H1 (cell line): Measurements from ENCODE around the gene LARP4B. TPM values are rescaled to one million over a fixed set of nuclear protein-coding genes. Genes with fewer than 3 reads are reported as not detected.

Experiments
- EP300 ChIP-seq, 2 experiments: IDR thresholded peaks; 1 replicate in 1 of 2; 2 replicates in 1 of 2; pipeline ENCODE4 v1.6.1; 2011 to 2012; ENCODE audit warnings: low read depth in 2 of 2, low read length in 2 of 2, mild to moderate bottlenecking in 2 of 2, borderline replicate concordance in 1 of 2, inconsistent platforms in 1 of 2, moderate library complexity in 1 of 2
- POLR2AphosphoS5 ChIP-seq: IDR thresholded peaks from 2 replicates; pipeline ENCODE4 v1.6.1; 2011; ENCODE audit warnings: low read depth, low read length
- SIX5 ChIP-seq: IDR thresholded peaks from 2 replicates; pipeline ENCODE4 v1.6.1; 2011; ENCODE audit warnings: mild to moderate bottlenecking, low read depth, low read length
- polyA plus RNA-seq, 7 experiments: library from polyadenylated mRNA; depleted of rRNA in 3 of 7; stranded (reverse) in 5 of 7; unstranded in 2 of 7; fragments of >200 nt in 5 of 7; fragments of 200-250 nt in 2 of 7; gene quantifications; 1 replicate in 5 of 7; 2 replicates in 1 of 7; 4 replicates in 1 of 7; pipeline versions ENCODE4 v1.2.1 to v1.2.3, GENCODE V29; 2011 to 2013; ENCODE audit warnings: missing spikeins in 2 of 7, mixed read lengths in 2 of 7
- total RNA-seq: library from RNA; stranded (reverse); fragmentation: NEBNext Ultra II Directional; extraction: Animal tissue kit (Norgen Biotek cat#: 25700); gene quantifications from 2 replicates; pipeline ENCODE4 v1.2.1, GENCODE V29; 2021
- TF ChIP-seq, protein P1 (sequence below): IDR thresholded peaks from 2 replicates; pipeline ENCODE4 v1.6.1; 2011; ENCODE audit warnings: low read depth, mild to moderate bottlenecking, low read length; ENCODE audit not compliant: insufficient read depth

Gene LARP4B
- total and polyA plus RNA-seq, 2 of the 8 experiments (the other 6 are each of a cell fraction or from before 2014, with no cell fraction given) = 20.1 to 78.6 TPM

DNA sequence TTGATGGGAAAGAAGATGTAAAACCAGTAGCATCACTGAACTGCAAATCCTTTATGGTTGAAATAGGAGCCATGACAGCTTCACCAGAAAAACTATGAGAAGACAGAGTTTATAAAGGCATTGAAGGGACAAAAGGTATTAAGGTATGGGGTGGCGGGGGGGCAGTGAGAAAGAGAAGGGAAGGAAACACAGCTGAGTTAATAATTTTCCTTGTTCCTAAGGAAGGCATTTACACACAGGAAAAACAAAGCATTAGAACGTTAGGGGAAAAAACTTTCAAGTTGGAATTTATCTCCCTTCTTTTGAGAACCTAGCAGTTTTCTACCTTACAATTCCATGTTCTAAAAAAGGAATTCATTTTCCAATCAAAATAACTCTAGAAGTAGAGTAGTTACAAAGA lies 4.4 kb downstream of the LARP4B start (continued):
- TF ChIP-seq, protein P1, sequence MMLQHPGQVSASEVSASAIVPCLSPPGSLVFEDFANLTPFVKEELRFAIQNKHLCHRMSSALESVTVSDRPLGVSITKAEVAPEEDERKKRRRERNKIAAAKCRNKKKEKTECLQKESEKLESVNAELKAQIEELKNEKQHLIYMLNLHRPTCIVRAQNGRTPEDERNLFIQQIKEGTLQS = no peak
- no peak for TF ChIP-seq POLR2AphosphoS5
- no peak for TF ChIP-seq SIX5
- TF ChIP-seq EP300 (IDR thresholded peaks at IDR 0.05; ENCODE audit: borderline replicate concordance in 1 of 2, low read depth in 2 of 2, low read length in 2 of 2) = no peak
- TF ChIP-seq, all 59 proteins: peak for 0
